Endodermal cell (in vitro differentiated cells): ENCODE data around the gene CLN5. TPM values are rescaled to one million over a fixed set of nuclear protein-coding genes. Genes with fewer than 3 reads are reported as not detected.

Experiments
- DNase-seq: peaks from one replicate; pipeline ENCODE4 v3.0.0-alpha.2; 2017
- H3K27ac ChIP-seq: 2 replicates; pipeline ENCODE4 v1.5.1; 2013; ENCODE audit warnings: mild to moderate bottlenecking, low read depth, low read length, moderate library complexity
- H3K27me3 ChIP-seq: 2 replicates; pipeline ENCODE4 v1.6.1; 2013; ENCODE audit warnings: mild to moderate bottlenecking, low read length, moderate library complexity; ENCODE audit not compliant: insufficient read depth, control insufficient read depth, poor library complexity, severe bottlenecking
- H3K36me3 ChIP-seq: 2 replicates; pipeline ENCODE4 v1.7.0; 2013; ENCODE audit warnings: mild to moderate bottlenecking, low read length, moderate library complexity; ENCODE audit not compliant: control insufficient read depth, insufficient read depth
- H3K4me1 ChIP-seq: one replicate; pipeline ENCODE4 v1.7.0; 2013; ENCODE audit warnings: low read length; ENCODE audit not compliant: control insufficient read depth, insufficient read depth
- H3K4me3 ChIP-seq: 2 replicates; pipeline ENCODE4 v1.5.1; 2013; ENCODE audit warnings: mild to moderate bottlenecking, low read length, moderate library complexity
- H3K9ac ChIP-seq: 2 replicates; pipeline ENCODE4 v1.6.1; 2013; ENCODE audit warnings: mild to moderate bottlenecking, low read length, moderate library complexity; ENCODE audit not compliant: poor library complexity, severe bottlenecking; ENCODE audit errors: extremely low read depth
- H3K9me3 ChIP-seq: 2 replicates; pipeline ENCODE4 v1.6.1; 2013; ENCODE audit warnings: mild to moderate bottlenecking, low read length, moderate library complexity; ENCODE audit not compliant: control insufficient read depth
- H3K27ac Mint-ChIP-seq: 2 replicates; pipeline ENCODE4 v1.8.0; 2020; ENCODE audit warnings: mixed read lengths
- H3K27me3 Mint-ChIP-seq: 2 replicates; pipeline ENCODE4 v1.8.0; 2021; ENCODE audit warnings: mild to moderate bottlenecking, mixed read lengths; ENCODE audit not compliant: insufficient read depth
- H3K36me3 Mint-ChIP-seq: 2 replicates; pipeline ENCODE4 v1.8.0; 2020; ENCODE audit warnings: low read depth, mixed read lengths
- H3K4me1 Mint-ChIP-seq: 2 replicates; pipeline ENCODE4 v1.8.0; 2020; ENCODE audit warnings: mixed read lengths
- H3K4me3 Mint-ChIP-seq: 2 replicates; pipeline ENCODE4 v1.8.0; 2020; ENCODE audit warnings: mild to moderate bottlenecking, moderate library complexity, mixed read lengths
- H3K9me3 Mint-ChIP-seq: 2 replicates; pipeline ENCODE4 v1.8.0; 2020; ENCODE audit warnings: mild to moderate bottlenecking, mixed read lengths
- CTCF ChIP-seq: fragments of 200-600 bp; sonication (generic); conservative IDR thresholded peaks from 2 replicates; pipeline ENCODE4 v1.5.0; 2021; ENCODE audit warnings: antibody characterized with exemption, mild to moderate bottlenecking
- WGBS, 2 experiments: methylation state at CpG; one replicate each; pipeline versions ENCODE4 v1.1.5 to v1.1.7; 2013; ENCODE audit warnings: missing lambda C conversion rate in 2 of 2, mixed read lengths in 1 of 2; ENCODE audit not compliant: insufficient coverage in 1 of 2, insufficient read length in 1 of 2; 5-methylcytosine and 5-hydroxymethylcytosine counted together
- total RNA-seq, 2 donors: library from RNA; stranded (reverse); fragmentation: NEBNext Ultra II Directional in 1 of 2; extraction: Animal tissue kit (Norgen Biotek cat#: 25700) in 1 of 2; gene quantifications; 2 replicates in 1 of 2; 3 replicates in 1 of 2; pipeline ENCODE4 v1.2.1, GENCODE V29; 2021

CLN5 gene
- total RNA-seq, 2 donors from 2014 or later: 13.6 to 13.9 TPM

- Histone ChIP-seq H3K36me3 (no peaks in the 10 kb centered on the region), H3K27ac (no peak overlapping the region), H3K4me3 (no peak overlapping the region), H3K9ac (no peak overlapping the region), H3K27me3 (peaks cover 19% of the 10 kb centered on the region), H3K4me1 (peaks cover 10% of the 10 kb centered on the region), H3K9me3 (no peaks in the 10 kb centered on the region)
- TF ChIP-seq CTCF: no peak
- Mint-ChIP-seq H3K36me3 (no peaks in the 10 kb centered on the region), H3K27me3 (peaks cover 23% of the 10 kb centered on the region), H3K9me3 (no peaks in the 10 kb centered on the region), H3K4me3 (no peak overlapping the region), H3K4me1 (peaks cover 22% of the 10 kb centered on the region), H3K27ac (no peak overlapping the region)
- DNase-seq: no peak
- WGBS, 2 experiments: 94 to 95% methylated on average over 4 to 8 of the region's 8 CpGs
Measured at GRCh38 chr13:76976490-76976889, 15.4 kb upstream of the CLN5 start.

- Histone ChIP-seq H3K9me3 (no peaks in the 10 kb centered on the region), H3K9ac (no peak overlapping the region), H3K27me3 (peaks cover 24% of the 10 kb centered on the region), H3K36me3 (no peaks in the 10 kb centered on the region), H3K4me1 (peaks cover 10% of the 10 kb centered on the region), H3K27ac (no peak overlapping the region), H3K4me3 (no peak overlapping the region)
- no peak for TF ChIP-seq CTCF
- H3K36me3 Mint-ChIP-seq: no peaks in the 10 kb centered on the region
- no peaks in the 10 kb centered on the region for H3K9me3 Mint-ChIP-seq
- H3K27me3 Mint-ChIP-seq: peaks cover 27% of the 10 kb centered on the region
- no peak overlapping the region for H3K27ac Mint-ChIP-seq
- DNase-seq: no peak
- 85 to 98% methylated on average over 5 of the region's 5 CpGs for WGBS, 2 experiments
- H3K4me1 Mint-ChIP-seq: peaks cover 20% of the 10 kb centered on the region
- H3K4me3 Mint-ChIP-seq: no peak overlapping the region
Measured at GRCh38 chr13:76976929-76977328, 15.0 kb upstream of the CLN5 start.

GRCh38 chr13:76980075-76980718, 11.7 kb upstream of the CLN5 start:
- Mint-ChIP-seq H3K4me3 (no peak overlapping the region), H3K27me3 (peaks cover 37% of the 10 kb centered on the region), H3K9me3 (no peaks in the 10 kb centered on the region), H3K27ac (no peak overlapping the region), H3K4me1 (peaks cover 9% of the 10 kb centered on the region), H3K36me3 (no peaks in the 10 kb centered on the region)
- WGBS, 2 experiments: 6% methylated on average over 31 of the region's 34 CpGs; no CpG with 5 or more reads in 1 of the 2 experiments
- no peak overlapping the region for H3K27ac ChIP-seq
- H3K27me3 ChIP-seq: peaks cover 29% of the 10 kb centered on the region
- H3K9me3 ChIP-seq: no peaks in the 10 kb centered on the region
- peaks cover 7% of the 10 kb centered on the region for H3K4me1 ChIP-seq
- TF ChIP-seq CTCF: peak; percentile 98
- no peaks in the 10 kb centered on the region for H3K36me3 ChIP-seq
- H3K9ac ChIP-seq: no peak overlapping the region
- peak; percentile 99 for DNase-seq
- no peak overlapping the region for H3K4me3 ChIP-seq
